Stimulated activated CD8-positive, alpha-beta memory T cell treated with anti-CD3 and anti-CD28 coated beads, Interleukin-12 subunit alpha, Interleukin-12 subunit beta, amount 100 ng/mL, for 24 hours (primary cell): Measurements from ENCODE around the gene DGCR2.
"Not testable (repeated sequence)": the region's sequence is repeated elsewhere in the genome, so short reads cannot be mapped to it uniquely, and the experiment has no call there.

ENCODE experiments used
- DNase-seq: peaks from one replicate; pipeline ENCODE4 v3.0.0-alpha.2; 2020; ENCODE audit errors: extremely low read depth

DGCR2 gene

DNA sequence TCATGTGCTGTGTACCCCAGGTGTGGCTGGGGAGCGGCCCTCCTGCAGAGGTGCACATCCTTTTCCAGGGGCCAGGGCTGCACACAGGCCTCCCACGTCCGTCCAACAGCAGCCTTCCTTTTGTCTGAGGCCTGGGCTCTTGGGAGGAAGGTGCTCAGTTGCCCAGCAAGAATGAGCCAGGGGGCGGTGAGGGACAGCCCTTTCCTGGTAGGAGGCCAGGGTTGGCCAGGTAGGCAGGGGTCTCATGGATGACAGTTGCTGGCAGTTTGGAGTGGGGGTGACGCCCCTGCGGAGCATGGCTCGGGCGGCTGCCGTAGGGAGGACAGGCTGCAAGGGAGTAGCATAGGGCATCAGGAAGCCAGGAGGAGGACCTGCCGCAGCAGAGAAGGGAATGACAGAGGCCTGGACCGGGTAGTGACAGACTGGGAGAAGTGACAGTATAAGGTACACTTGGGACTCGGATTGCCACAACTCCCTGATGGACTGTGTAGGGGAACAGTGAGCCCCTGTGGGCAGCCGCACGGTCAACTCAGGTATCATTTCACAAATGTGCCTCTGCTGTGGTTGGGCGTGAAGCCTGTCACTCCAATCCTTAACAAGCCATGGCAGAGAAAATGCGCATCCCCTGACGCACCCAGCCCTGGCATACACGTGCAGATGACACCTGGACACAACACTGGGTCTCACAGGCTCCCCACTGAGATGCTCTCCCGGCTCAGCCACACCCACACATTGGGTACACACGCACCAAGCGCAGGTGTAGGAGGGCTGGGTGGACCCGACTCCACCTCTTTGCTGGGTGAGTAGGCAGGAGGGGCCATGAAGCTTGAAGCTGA is 79.7 kb downstream of the DGCR2 start:
- DNase-seq: no peak

- DNase-seq: no peak
Observed at GRCh38 chr22:19041704-19042074, 80.5 kb downstream of the DGCR2 start.

GRCh38 chr22:19040888-19041703 is 81.1 kb downstream of the DGCR2 start:
- DNase-seq: no peak

- no peak for DNase-seq
Observed at GRCh38 chr22:19040391-19040861, 81.8 kb downstream of the DGCR2 start.

DNA sequence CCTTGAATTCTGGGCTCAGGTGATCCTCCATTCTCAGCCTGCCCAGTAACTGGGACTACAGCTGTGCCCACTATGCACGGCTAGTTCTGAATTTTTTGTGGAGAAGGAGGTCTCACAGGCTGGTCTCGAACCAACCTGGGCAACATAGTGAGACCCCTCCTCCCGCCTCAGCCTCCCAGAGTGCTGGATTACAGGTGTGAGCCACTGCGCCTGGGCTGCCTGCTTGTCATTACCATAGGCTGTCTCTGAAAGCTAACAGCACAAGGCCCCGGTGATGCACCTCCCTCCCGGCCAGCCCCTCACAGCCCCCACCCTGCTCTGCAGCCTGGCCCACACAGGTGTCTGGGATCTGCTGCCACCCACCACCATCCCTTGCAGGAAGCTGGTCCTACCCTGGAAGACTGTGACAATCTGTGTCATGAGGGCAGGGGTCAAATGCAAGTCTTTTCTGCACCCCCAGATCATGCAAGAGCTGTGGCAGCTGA is 82.4 kb downstream of the DGCR2 start:
- no peak for DNase-seq

GRCh38 chr22:19039448-19039780 is 82.8 kb downstream of the DGCR2 start:
- no peak for DNase-seq

GRCh38 chr22:19038728-19039447 is 83.3 kb downstream of the DGCR2 start:
- DNase-seq: no peak

GRCh38 chr22:19038164-19038546 is 84.1 kb downstream of the DGCR2 start:
- DNase-seq: no peak

DNA sequence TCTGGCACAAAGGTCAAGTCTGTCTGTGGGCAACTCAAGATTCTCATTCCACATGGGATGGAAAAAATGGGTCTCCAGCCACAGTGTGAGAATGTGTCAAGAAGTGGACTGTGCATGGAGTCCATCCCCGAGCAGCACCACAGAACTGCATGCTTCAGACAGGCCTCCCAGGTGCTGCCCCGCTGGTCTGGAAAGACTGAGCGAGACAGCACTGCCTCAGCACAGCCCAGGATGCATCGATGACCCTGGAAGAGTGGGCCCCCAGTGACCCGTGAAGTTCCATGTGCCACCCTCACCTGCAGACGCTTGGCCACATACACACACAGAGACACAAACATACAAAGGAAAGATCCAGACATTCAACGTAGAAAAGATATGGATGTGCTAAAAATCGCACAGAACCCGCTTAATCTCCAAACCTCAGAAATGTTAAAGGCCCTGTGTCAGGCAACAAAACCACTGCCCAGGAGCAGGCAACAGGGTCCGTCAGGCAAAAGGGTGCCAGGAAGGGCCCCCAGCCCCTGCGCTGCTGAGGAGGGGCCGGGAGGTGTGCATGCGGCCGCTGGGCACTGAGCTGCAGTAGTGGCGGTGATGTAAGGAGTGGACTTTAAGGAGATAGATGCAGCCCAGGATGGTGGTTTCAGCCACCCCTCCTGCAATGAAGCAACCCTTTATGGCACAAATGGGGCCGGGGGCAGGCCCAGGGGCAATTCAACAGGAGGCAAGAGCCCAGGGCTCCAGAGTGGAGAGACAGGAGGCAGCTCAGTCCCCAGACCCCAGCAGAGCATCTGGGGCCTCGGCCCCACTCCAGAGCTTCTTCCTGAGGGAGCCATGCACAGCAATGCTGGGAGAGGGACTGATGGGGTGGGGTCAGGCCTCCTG is 84.7 kb downstream of the DGCR2 start:
- DNase-seq: no peak

DNA sequence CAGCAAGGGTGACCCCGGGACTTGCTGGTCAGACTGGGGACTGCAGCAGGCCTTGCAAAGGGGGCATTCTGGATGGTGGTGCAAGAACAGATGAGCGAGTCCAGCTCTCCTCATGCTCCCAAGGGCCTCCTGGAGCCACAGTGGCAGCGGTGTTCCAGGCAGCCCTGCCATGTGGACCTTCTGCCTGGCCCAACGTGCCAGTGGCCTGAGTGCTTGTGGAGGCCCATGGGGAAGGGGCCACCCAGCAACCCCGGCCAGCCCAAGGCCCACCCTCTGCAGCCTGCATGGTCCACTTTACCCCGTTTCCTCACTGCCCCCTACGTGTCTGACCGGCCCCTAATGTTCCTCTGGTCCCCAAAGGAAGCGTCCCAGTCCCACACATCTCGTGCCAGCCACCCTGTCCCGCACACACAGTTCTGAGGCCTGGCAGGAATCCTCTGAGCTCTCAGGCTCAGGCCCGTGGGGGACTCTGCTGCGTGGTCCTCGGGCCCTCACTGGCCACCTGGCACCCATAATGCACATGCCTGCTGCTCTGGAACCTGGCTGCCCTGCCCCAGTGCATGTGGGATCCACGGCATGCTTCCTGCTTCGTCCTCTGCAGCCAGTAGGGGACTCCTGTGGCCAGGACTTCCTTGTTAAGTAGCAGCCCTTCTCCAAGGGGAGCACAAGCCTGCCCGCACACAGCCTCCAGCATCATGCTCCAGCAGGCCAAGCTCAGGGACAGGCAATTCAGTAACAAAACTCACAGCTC is 85.5 kb downstream of the DGCR2 start:
- no peak for DNase-seq

DNA sequence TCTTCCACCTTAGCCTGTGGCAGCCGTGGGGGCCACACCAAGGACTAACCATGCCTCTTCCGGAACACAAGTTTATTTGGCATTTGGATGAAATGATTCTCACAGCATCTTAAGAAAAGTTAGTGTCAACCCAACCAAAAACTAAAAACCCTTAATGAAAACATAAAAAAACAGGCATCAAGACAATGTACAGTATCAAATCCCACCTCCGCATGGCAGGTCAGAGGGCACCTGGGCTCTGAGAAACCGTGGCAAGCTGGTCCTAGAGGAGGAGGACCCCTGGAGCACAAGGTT is 86.0 kb downstream of the DGCR2 start:
- DNase-seq: no peak

DNA sequence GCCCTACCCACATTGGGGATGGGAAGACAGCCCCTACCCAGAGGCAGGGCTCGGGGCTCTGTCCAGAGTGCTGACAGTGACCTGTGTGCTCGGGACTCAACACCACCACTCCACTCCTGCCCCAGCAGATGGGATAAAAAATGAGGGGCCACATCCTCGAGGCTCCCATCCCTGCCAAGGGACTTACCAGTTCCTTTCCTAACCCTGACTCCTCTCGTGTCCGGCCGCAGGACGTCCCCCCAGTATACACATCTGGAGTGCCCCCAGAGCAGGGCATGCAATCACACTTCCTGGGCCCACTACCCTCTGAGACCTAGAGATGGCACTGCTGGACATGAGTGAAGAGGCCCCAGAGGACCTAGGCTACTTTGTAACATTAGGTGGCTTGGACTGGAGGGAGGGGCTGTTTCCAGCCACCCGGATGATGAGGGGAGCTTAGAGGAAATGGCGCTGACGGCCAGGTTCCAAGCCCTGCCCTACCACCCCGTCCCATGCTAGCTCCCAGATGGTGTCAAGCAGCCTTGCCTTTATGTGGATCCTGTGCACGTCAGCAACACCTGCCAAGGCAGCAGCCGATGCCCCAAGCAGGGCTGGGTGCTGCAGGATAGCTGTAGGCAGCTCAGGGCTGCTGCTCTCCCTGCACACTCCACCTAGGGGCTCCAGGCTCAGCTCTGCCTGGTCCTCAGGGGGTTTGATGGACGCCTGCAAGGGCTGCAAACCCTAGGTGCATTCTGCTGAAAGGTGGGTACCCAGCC is 86.6 kb downstream of the DGCR2 start:
- DNase-seq: no peak

GRCh38 chr22:19035126-19035473 is 87.1 kb downstream of the DGCR2 start:
- not testable (repeated sequence) for DNase-seq

- not testable (repeated sequence) for DNase-seq
Observed at GRCh38 chr22:19034724-19035120, 87.5 kb downstream of the DGCR2 start.

GRCh38 chr22:19034031-19034723 is 88.0 kb downstream of the DGCR2 start:
- not testable (repeated sequence) for DNase-seq

- not testable (repeated sequence) for DNase-seq
Observed at GRCh38 chr22:19033568-19033905, 88.7 kb downstream of the DGCR2 start.

DNA sequence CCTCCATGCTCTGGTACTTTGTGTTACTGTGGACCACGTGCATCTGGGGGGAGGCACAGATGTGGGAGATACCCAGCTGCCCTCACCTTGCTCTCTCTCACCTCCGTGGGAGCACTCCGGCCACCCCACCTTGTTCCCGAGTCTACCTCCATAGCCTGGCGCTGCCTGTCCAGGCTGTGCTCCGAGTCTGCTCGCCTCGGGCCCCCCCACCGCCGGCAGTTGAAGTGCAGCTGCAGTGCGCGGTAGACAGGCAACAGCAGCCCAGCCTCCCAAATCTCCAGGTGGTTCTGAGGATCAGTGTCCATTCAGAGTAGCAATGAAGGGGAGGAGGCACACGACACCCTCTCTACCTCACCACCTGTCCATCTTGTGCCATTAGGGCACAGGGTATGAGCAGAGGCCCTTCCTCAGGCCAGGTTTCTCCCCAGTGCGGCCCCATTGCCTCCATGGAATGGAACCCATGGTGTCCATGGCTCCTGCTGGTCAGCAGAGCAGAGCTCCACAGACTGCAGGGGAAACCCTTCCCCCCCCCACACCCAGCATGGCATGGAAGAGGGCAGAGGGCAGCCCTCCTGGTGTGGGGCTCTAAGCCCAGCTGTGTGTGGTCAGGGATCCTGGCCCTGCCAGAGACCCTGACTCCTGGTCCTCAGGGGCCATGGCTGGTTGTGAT is 89.2 kb downstream of the DGCR2 start:
- DNase-seq: not testable (repeated sequence)

- DNase-seq: not testable (repeated sequence)
Observed at GRCh38 chr22:19032156-19032785, 89.9 kb downstream of the DGCR2 start.

GRCh38 chr22:19030889-19031252 is 91.3 kb downstream of the DGCR2 start:
- not testable (repeated sequence) for DNase-seq
